ENCODE results near the gene CUTC. TPM values are rescaled to one million over a fixed set of nuclear protein-coding genes. Genes with fewer than 3 reads are reported as not detected.

The CUTC gene
- total RNA-seq, result 10 to 100 TPM; 29.7 to 57.5 (median 42.0) TPM

GRCh38 chr10:99732033-99732842, at the start of gene CUTC, which contains the start of gene COX15:
CUTC (plus strand) TSS chr10:99732234; CDS start chr10:99732349, 115 bp downstream.
COX15 (minus strand) TSS chr10:99732127; CDS start chr10:99732049, 78 bp downstream.
- ATAC-seq (ENCODE audit: low FRiP score) (peak; percentile 96), DNase-seq (ENCODE audit: low spot score) (peak; percentile 84)
- no peak for TF ChIP-seq CTCF (IDR thresholded peaks at IDR 0.05)

- no peak for DNase-seq (ENCODE audit: low spot score)
- no peak for TF ChIP-seq CTCF (IDR thresholded peaks at IDR 0.05)
- no peak for ATAC-seq (ENCODE audit: low FRiP score)
Measured at GRCh38 chr10:99682752-99683151, 49.3 kb upstream of the CUTC start.

- no peak for TF ChIP-seq CTCF (IDR thresholded peaks at IDR 0.05)
- ATAC-seq (ENCODE audit: low FRiP score) (no peak), DNase-seq (ENCODE audit: low spot score) (no peak)
Measured at GRCh38 chr10:99685597-99685967, 46.5 kb upstream of the CUTC start.

- no peak for ATAC-seq (ENCODE audit: low FRiP score)
- DNase-seq (ENCODE audit: low spot score), result no peak
- TF ChIP-seq CTCF (IDR thresholded peaks at IDR 0.05), result no peak
Measured at GRCh38 chr10:99689461-99689860, 42.6 kb upstream of the CUTC start.

GRCh38 chr10:99693933-99694583, 38.0 kb upstream of the CUTC start:
- DNase-seq (ENCODE audit: low spot score) (no peak), ATAC-seq (ENCODE audit: low FRiP score) (no peak)
- TF ChIP-seq CTCF (IDR thresholded peaks at IDR 0.05), result no peak

- ATAC-seq (ENCODE audit: low FRiP score), result no peak
Measured at GRCh38 chr10:99695761-99696160, 36.3 kb upstream of the CUTC start.

More at GRCh38 chr10:99695761-99696160, 36.3 kb upstream of the CUTC start:
- no peak for TF ChIP-seq CTCF (IDR thresholded peaks at IDR 0.05)
- no peak for DNase-seq (ENCODE audit: low spot score)
